Measurements from ENCODE around the gene YAP1. TPM values are rescaled to one million over a fixed set of nuclear protein-coding genes. Genes with fewer than 3 reads are reported as not detected.

YAP1 gene
- total RNA-seq, 2 donors from 2014 or later: 0.62 to 0.75 TPM

- no peaks in the 10 kb centered on the region for H3K36me3 Mint-ChIP-seq
- DNase-seq (ENCODE audit: low spot score in 2 of 2) (no peak), ATAC-seq (no peak)
- H3K9me3 Mint-ChIP-seq: no peaks in the 10 kb centered on the region
- no peak overlapping the region for H3K27ac Mint-ChIP-seq
Observed at GRCh38 chr11:102202972-102203371, 92.7 kb downstream of the YAP1 start.

DNA sequence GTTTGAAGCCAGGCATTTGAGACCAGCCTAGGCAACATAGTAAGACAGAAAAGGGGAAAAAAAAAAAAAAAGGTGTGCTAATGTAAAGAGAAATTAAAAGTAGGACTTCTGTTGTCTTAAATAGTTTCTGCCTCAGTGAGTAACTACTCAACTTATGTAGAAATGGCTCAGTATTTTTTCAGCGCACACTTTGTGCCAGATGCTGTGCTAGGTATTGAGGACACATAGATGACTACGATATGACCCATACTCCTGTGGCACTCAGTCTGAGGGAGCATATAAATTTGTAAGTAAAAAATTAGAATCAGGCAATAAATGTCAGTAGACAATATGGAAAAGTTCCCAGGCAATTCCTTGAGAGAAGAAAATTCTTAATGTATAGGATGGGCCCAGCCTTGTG is 93.9 kb downstream of the YAP1 start:
- H3K36me3 Mint-ChIP-seq: no peaks in the 10 kb centered on the region
- no peak overlapping the region for H3K27ac Mint-ChIP-seq
- ATAC-seq (no peak), DNase-seq (ENCODE audit: low spot score in 2 of 2) (no peak)
- no peaks in the 10 kb centered on the region for H3K9me3 Mint-ChIP-seq

- Mint-ChIP-seq H3K9me3 (no peaks in the 10 kb centered on the region), H3K27ac (no peak overlapping the region), H3K36me3 (no peaks in the 10 kb centered on the region)
- ATAC-seq (no peak), DNase-seq (ENCODE audit: low spot score in 2 of 2) (no peak)
Observed at GRCh38 chr11:102205805-102206204, 95.6 kb downstream of the YAP1 start.

DNA sequence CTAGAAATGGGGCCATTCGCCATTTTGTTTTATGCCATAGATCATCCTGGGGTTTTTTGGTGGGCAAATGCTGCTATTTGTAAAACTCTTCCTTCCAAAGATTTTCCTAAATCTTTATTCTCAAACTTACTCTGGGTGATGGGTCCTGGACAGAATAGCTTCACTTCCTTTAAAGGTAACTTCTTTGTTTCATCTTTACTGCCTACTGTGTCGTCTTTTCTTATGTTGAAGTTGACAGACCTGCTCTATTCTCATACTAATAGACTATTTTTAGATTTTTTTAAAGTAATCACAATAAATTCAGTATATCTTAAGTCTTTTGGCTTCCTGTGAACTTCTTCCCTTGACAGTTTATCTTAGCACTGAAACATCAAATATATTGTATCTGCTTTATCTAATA is 98.6 kb downstream of the YAP1 start:
- Mint-ChIP-seq H3K27ac (no peak overlapping the region), H3K36me3 (no peaks in the 10 kb centered on the region), H3K9me3 (no peaks in the 10 kb centered on the region)
- DNase-seq (ENCODE audit: low spot score in 2 of 2) (no peak), ATAC-seq (no peak)

GRCh38 chr11:102214623-102215022 is 104.4 kb downstream of the YAP1 start:
- Mint-ChIP-seq H3K9me3 (no peaks in the 10 kb centered on the region), H3K27ac (no peak overlapping the region), H3K36me3 (no peaks in the 10 kb centered on the region)
- DNase-seq (ENCODE audit: low spot score in 2 of 2) (no peak), ATAC-seq (no peak)

DNA sequence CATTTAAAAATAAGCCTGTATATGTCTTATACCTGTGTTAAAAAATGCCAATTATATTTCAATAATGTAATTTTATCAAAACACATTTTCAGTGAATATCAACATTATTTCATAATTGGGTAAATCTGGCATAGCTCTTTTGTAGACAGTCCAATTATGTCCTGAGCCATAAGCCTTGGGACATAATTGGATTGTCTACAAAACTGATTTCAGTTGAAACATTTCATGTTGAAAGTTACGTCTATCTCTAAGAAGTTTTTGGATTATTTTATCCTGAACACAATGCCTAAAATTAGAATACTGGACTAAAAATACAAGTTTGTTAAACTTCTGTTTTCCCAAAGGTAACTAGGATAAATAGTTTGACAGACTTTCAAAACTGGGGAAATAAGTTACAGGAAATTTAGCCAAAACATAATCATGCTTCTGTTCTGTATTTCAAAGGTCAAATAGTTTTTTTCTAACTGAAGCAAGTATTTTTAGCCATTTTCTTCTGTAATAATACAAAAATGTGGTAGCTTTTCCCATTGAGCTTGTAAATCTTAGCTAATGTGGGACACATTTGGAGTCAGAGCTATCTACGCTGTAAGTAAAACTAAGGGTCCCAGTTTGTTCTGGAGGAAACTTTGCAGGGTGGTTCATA is 106.3 kb downstream of the YAP1 start:
- ATAC-seq (no peak), DNase-seq (ENCODE audit: low spot score in 2 of 2) (no peak)
- no peaks in the 10 kb centered on the region for H3K36me3 Mint-ChIP-seq
- no peaks in the 10 kb centered on the region for H3K9me3 Mint-ChIP-seq
- no peak overlapping the region for H3K27ac Mint-ChIP-seq

DNA sequence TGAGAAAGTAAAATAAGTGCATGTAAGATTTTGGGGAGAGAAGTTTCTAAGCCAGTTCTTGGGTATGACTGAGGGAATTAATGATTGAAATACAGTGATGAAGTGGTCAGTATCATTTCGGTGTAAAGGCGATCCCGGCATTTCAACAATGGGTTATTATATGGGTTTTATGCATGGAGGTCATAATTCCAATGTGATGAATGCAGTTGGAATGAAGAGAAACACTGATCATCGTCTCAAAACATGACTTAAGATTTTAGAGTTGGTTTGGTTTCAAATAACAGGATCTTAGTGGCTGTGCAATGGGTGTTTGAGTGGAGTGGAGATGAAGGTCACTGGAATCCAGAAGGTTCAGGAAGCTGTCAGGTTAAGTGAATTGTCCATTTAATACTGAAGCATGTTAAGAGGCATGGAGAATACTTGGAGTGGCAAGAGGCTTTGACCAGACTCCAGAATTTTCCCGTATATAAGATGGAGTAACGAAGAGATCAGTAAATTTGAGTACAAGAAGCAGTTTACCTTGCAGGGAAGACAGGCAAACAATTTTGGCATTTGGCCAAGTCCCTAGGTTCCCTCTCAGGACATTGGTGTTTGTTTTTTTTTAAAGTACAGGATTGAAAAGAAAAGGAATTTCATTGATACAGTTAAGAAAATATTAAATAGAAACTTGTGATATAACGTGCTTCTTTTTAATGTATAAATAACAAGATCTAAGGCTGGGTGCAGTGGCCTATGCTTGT is 110.7 kb downstream of the YAP1 start:
- no peak for DNase-seq (ENCODE audit: low spot score in 2 of 2)
- Mint-ChIP-seq H3K36me3 (no peaks in the 10 kb centered on the region), H3K9me3 (no peaks in the 10 kb centered on the region), H3K27ac (no peak overlapping the region)
- ATAC-seq: no peak

GRCh38 chr11:102223859-102224258 is 113.6 kb downstream of the YAP1 start:
- no peak for ATAC-seq
- no peak overlapping the region for H3K27ac Mint-ChIP-seq
- DNase-seq (ENCODE audit: low spot score in 2 of 2): no peak
- no peaks in the 10 kb centered on the region for H3K9me3 Mint-ChIP-seq
- no peaks in the 10 kb centered on the region for H3K36me3 Mint-ChIP-seq

DNA sequence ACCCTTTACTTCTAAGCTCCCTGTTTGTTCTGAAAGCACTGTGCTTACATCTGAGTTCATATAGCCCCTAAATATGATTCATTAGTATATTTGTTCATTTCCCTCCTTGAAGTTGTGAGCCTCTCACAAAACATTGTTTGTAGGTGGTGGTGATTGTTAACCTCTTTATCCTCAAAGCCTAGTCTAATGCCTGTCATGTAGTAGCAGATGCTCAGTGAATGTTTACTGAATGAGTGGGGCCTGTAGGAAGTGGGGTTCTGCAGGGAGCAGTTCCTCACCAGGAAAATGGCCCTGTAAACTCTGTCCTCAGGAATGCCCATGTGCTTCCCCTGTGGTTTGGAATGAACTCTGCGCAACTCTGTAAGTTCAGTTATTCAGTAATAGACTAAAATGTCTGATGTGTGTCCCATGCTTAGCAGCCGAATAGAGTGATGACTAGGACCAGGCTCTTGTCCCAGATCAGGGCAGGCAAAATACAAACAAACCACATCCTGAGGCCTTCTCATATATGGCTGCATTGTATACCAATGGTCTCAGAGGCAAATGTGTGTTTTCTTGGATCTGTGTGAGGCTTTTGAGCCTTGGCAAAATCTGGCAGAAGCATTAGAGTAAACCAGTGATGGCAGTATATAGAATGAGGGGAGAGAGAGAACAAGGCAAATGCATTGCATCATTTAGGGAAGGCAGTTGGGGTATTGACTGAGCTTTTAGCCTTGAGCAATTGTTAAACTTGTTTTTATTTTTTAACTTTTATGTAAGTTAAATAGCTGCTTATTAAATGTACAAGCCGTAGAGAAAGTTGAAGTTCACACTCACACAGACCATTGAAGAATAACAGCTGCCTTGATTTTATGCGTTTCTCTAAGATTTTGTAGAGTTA is 115.7 kb downstream of the YAP1 start:
- no peak for ATAC-seq
- no peak for DNase-seq (ENCODE audit: low spot score in 2 of 2)
- Mint-ChIP-seq H3K9me3 (no peaks in the 10 kb centered on the region), H3K27ac (peak overlapping the region in 1 of 2 donors; percentile 6), H3K36me3 (no peaks in the 10 kb centered on the region)

GRCh38 chr11:102226702-102227490 is 116.6 kb downstream of the YAP1 start:
- no peak for DNase-seq (ENCODE audit: low spot score in 2 of 2)
- no peak for ATAC-seq
- no peaks in the 10 kb centered on the region for H3K9me3 Mint-ChIP-seq
- H3K36me3 Mint-ChIP-seq: no peaks in the 10 kb centered on the region
- no peak overlapping the region for H3K27ac Mint-ChIP-seq

DNA sequence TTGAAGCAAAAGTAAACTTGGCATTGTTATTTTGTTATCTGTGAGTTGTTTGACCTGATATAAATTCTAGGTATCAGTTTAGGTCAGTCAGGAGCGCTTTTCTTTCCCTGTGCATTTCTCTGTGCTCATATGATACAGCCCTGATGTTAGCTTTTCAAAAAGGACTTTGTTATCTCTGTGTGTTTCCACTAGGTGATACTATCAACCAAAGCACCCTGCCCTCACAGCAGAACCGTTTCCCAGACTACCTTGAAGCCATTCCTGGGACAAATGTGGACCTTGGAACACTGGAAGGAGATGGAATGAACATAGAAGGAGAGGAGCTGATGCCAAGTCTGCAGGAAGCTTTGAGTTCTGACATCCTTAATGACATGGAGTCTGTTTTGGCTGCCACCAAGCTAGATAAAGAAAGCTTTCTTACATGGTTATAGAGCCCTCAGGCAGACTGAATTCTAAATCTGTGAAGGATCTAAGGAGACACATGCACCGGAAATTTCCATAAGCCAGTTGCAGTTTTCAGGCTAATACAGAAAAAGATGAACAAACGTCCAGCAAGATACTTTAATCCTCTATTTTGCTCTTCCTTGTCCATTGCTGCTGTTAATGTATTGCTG is 119.4 kb downstream of the YAP1 start:
- H3K27ac Mint-ChIP-seq: no peak overlapping the region
- no peaks in the 10 kb centered on the region for H3K9me3 Mint-ChIP-seq
- H3K36me3 Mint-ChIP-seq: no peaks in the 10 kb centered on the region
- DNase-seq (ENCODE audit: low spot score in 2 of 2): no peak
- ATAC-seq: no peak

DNA sequence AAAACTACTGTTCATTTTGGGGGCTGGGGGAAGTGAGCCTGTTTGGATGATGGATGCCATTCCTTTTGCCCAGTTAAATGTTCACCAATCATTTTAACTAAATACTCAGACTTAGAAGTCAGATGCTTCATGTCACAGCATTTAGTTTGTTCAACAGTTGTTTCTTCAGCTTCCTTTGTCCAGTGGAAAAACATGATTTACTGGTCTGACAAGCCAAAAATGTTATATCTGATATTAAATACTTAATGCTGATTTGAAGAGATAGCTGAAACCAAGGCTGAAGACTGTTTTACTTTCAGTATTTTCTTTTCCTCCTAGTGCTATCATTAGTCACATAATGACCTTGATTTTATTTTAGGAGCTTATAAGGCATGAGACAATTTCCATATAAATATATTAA is 119.9 kb downstream of the YAP1 start:
- H3K9me3 Mint-ChIP-seq: no peaks in the 10 kb centered on the region
- no peak for ATAC-seq
- no peak for DNase-seq (ENCODE audit: low spot score in 2 of 2)
- H3K27ac Mint-ChIP-seq: no peak overlapping the region
- H3K36me3 Mint-ChIP-seq: no peaks in the 10 kb centered on the region

DNA sequence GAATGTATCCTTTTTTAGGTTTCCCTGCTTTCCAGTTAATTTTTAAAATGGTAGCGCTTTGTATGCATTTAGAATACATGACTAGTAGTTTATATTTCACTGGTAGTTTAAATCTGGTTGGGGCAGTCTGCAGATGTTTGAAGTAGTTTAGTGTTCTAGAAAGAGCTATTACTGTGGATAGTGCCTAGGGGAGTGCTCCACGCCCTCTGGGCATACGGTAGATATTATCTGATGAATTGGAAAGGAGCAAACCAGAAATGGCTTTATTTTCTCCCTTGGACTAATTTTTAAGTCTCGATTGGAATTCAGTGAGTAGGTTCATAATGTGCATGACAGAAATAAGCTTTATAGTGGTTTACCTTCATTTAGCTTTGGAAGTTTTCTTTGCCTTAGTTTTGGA is 120.7 kb downstream of the YAP1 start:
- DNase-seq (ENCODE audit: low spot score in 2 of 2) (no peak), ATAC-seq (no peak)
- Mint-ChIP-seq H3K36me3 (no peaks in the 10 kb centered on the region), H3K9me3 (no peaks in the 10 kb centered on the region), H3K27ac (no peak overlapping the region)

- no peak for DNase-seq (ENCODE audit: low spot score in 2 of 2)
- H3K9me3 Mint-ChIP-seq: no peaks in the 10 kb centered on the region
- no peak for ATAC-seq
- H3K36me3 Mint-ChIP-seq: no peaks in the 10 kb centered on the region
- H3K27ac Mint-ChIP-seq: no peak overlapping the region
Observed at GRCh38 chr11:102234779-102235439, 124.7 kb downstream of the YAP1 start.

DNA sequence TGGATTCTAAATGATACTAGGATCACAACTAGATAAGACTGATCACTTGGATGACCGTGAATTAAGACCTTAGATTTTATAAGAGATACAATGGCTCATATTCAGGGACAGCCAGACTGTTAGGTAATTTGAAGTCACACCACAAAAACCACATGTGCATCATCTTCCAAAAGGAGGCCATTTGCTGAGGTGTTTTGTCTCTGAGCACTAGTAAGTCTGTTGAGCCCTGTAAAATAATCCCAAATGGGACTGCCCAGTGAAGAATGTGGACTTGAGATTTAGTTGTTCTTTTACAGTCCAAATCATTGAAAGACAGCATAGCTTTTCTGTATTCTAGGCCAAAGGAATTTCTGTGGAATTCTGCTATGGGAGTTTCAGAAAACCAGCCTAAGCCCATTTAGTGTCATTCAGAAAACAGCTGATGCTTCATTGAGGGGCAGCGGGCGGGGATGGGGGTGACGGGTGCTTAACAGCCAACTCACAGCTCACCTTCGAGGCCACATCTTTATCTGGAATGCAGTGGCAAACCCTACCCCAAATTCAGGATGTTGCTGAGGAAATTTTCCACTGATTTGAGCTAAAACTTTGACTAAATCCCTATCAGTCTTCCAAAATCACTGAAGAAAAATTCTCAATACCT is 127.0 kb downstream of the YAP1 start:
- ATAC-seq (no peak), DNase-seq (ENCODE audit: low spot score in 2 of 2) (no peak)
- H3K27ac Mint-ChIP-seq: no peak overlapping the region
- peaks cover 0 to 5% of the 10 kb centered on the region in 2 donors for H3K9me3 Mint-ChIP-seq
- peaks cover 0 to 6% of the 10 kb centered on the region in 2 donors for H3K36me3 Mint-ChIP-seq
